KMS-11 (cell line): ENCODE measurements around the gene PCDH15.

ENCODE experiments used
- H2AFZ ChIP-seq: fragments of 200-600 bp; sonication (generic); 2 replicates; pipeline ENCODE4 v1.6.1; 2016; ENCODE audit warnings: antibody characterized with exemption, mixed run types, low read depth
- H3K27ac ChIP-seq: fragments of 200-600 bp; sonication (generic); 2 replicates; pipeline ENCODE4 v1.6.1; 2016; ENCODE audit warnings: mild to moderate bottlenecking, mixed run types
- H3K27me3 ChIP-seq: fragments of 200-600 bp; sonication (generic); 2 replicates; pipeline ENCODE4 v1.6.1; 2017; ENCODE audit warnings: mild to moderate bottlenecking, low read depth, mixed run types, moderate library complexity; ENCODE audit not compliant: insufficient read depth
- H3K36me3 ChIP-seq: fragments of 200-600 bp; sonication (generic); 2 replicates; pipeline ENCODE4 v1.6.1; 2017; ENCODE audit warnings: mild to moderate bottlenecking, mixed run types; ENCODE audit not compliant: insufficient read depth
- H3K4me1 ChIP-seq: fragments of 200-600 bp; sonication (generic); 2 replicates; pipeline ENCODE4 v1.6.1; 2016; ENCODE audit warnings: mild to moderate bottlenecking, low read depth, mixed run types; ENCODE audit not compliant: poor library complexity, severe bottlenecking
- H3K4me2 ChIP-seq: fragments of 200-600 bp; sonication (generic); 2 replicates; pipeline ENCODE4 v1.7.0; 2016; ENCODE audit warnings: mild to moderate bottlenecking, mixed run types
- H3K4me3 ChIP-seq: fragments of 200-600 bp; sonication (generic); IDR thresholded peaks from 2 replicates; pipeline ENCODE4 v1.6.1; 2017; ENCODE audit warnings: low read depth, low read length, mixed read lengths; ENCODE audit not compliant: insufficient read depth
- H3K79me2 ChIP-seq: fragments of 200-600 bp; sonication (generic); 2 replicates; pipeline ENCODE4 v1.6.1; 2016; ENCODE audit warnings: low read depth, mixed run types; ENCODE audit not compliant: insufficient read depth
- H3K9ac ChIP-seq: fragments of 200-600 bp; sonication (generic); 2 replicates; pipeline ENCODE4 v1.6.1; 2016; ENCODE audit warnings: mild to moderate bottlenecking, mixed run types
- H4K20me1 ChIP-seq: fragments of 200-600 bp; sonication (generic); 2 replicates; pipeline ENCODE4 v1.6.1; 2016; ENCODE audit warnings: mild to moderate bottlenecking, mixed run types; ENCODE audit not compliant: insufficient read depth
- TF ChIP-seq, protein P1 (sequence below): fragments of 200-600 bp; sonication (generic); conservative IDR thresholded peaks from 2 replicates; pipeline ENCODE4 v1.6.1; 2017; ENCODE audit warnings: low read depth, mild to moderate bottlenecking, antibody characterized with exemption, low read length, moderate library complexity, mixed read lengths

PCDH15 gene

GRCh38 chr10:53990799-53991238 lies 810.2 kb downstream of the PCDH15 start:
- Histone ChIP-seq H3K27me3 (no peaks in the 10 kb centered on the region), H3K4me2 (no peak overlapping the region), H3K9ac (no peak overlapping the region), H3K79me2 (no peaks in the 10 kb centered on the region), H3K36me3 (no peaks in the 10 kb centered on the region), H2AFZ (no peak overlapping the region), H3K27ac (no peak overlapping the region), H4K20me1 (no peaks in the 10 kb centered on the region), H3K4me3 (no peak overlapping the region), H3K4me1 (no peaks in the 10 kb centered on the region)
- TF ChIP-seq, protein P1, sequence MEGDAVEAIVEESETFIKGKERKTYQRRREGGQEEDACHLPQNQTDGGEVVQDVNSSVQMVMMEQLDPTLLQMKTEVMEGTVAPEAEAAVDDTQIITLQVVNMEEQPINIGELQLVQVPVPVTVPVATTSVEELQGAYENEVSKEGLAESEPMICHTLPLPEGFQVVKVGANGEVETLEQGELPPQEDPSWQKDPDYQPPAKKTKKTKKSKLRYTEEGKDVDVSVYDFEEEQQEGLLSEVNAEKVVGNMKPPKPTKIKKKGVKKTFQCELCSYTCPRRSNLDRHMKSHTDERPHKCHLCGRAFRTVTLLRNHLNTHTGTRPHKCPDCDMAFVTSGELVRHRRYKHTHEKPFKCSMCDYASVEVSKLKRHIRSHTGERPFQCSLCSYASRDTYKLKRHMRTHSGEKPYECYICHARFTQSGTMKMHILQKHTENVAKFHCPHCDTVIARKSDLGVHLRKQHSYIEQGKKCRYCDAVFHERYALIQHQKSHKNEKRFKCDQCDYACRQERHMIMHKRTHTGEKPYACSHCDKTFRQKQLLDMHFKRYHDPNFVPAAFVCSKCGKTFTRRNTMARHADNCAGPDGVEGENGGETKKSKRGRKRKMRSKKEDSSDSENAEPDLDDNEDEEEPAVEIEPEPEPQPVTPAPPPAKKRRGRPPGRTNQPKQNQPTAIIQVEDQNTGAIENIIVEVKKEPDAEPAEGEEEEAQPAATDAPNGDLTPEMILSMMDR = no peak

- no peak overlapping the region for H3K4me3 ChIP-seq
- H3K36me3 ChIP-seq = no peaks in the 10 kb centered on the region
- no peak overlapping the region for H3K4me2 ChIP-seq
- H4K20me1 ChIP-seq = no peaks in the 10 kb centered on the region
- no peak overlapping the region for H3K9ac ChIP-seq
- H3K4me1 ChIP-seq = no peaks in the 10 kb centered on the region
- no peak overlapping the region for H2AFZ ChIP-seq
- no peaks in the 10 kb centered on the region for H3K27me3 ChIP-seq
- no peak overlapping the region for H3K27ac ChIP-seq
- TF ChIP-seq, protein P1 = no peak
- H3K79me2 ChIP-seq = no peaks in the 10 kb centered on the region
Measured at GRCh38 chr10:53983431-53983830, 817.6 kb downstream of the PCDH15 start.

GRCh38 chr10:53980210-53980609 lies 820.8 kb downstream of the PCDH15 start:
- no peak overlapping the region for H3K4me3 ChIP-seq
- H3K4me2 ChIP-seq = no peak overlapping the region
- H3K79me2 ChIP-seq = no peaks in the 10 kb centered on the region
- no peaks in the 10 kb centered on the region for H3K4me1 ChIP-seq
- no peaks in the 10 kb centered on the region for H3K36me3 ChIP-seq
- H3K9ac ChIP-seq = no peak overlapping the region
- H3K27me3 ChIP-seq = no peaks in the 10 kb centered on the region
- H3K27ac ChIP-seq = no peak overlapping the region
- no peaks in the 10 kb centered on the region for H4K20me1 ChIP-seq
- TF ChIP-seq, protein P1 = no peak
- no peak overlapping the region for H2AFZ ChIP-seq

DNA sequence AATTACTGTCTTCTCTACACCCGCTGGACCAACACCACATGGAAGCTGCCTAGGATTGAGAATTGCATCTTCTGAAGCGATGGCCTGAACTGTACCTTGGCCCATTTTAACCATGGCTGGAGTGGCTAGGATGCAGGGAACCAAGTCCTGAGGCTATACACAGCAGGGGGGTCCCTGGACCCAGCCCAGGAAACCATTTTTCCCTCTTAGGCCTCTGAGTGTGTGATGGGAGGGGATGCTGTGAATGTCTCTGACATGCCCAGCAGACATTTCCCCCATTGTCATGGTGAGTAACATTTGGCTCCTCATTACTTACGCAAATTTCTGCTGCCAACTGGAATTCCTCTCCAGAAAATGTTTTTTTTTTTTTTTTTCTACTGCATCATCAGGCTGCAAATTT lies 822.7 kb downstream of the PCDH15 start:
- Histone ChIP-seq H3K27me3 (no peaks in the 10 kb centered on the region), H3K36me3 (no peaks in the 10 kb centered on the region), H2AFZ (no peak overlapping the region), H3K27ac (no peak overlapping the region), H3K79me2 (no peaks in the 10 kb centered on the region), H3K4me3 (no peak overlapping the region), H4K20me1 (no peaks in the 10 kb centered on the region), H3K4me1 (no peaks in the 10 kb centered on the region), H3K9ac (no peak overlapping the region), H3K4me2 (no peak overlapping the region)
- TF ChIP-seq, protein P1 = no peak
